CD4-positive, alpha-beta T cell treated with Interleukin-17A for 4 hours (primary cell): ENCODE results near the gene DGKI.

Source experiments
- DNase-seq: peaks from one replicate; pipeline ENCODE4 v3.0.0-alpha.2; 2020; ENCODE audit warnings: mixed read lengths

The DGKI gene

DNA sequence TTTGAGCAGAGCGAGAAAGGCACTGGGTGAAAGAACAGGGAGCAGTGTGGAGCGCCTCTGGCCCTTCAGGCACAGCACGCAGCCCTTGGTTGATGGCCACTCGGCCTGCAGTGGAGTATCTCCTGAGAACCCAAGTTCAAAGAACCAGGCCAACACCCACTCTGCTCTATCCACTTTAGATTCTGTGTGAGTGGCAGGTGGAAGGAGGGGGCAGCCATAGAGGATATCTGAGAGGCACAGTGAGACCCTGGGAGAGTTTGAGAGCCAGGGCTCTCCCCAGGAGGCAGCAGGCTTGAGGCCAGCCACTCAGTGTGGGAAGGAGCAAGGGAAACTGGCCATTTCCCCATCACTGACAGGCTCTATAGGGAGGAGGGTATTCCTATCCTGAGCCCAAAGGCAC is 450.7 kb downstream of the DGKI start:
- DNase-seq, result no peak

GRCh38 chr7:137395420-137395819 is 451.4 kb downstream of the DGKI start:
- no peak for DNase-seq

- DNase-seq, result no peak
These were observed 453.2 kb downstream of the DGKI start for GRCh38 chr7:137393570-137393969.

- DNase-seq, result no peak
These were observed 456.7 kb downstream of the DGKI start for GRCh38 chr7:137390076-137390475.

DNA sequence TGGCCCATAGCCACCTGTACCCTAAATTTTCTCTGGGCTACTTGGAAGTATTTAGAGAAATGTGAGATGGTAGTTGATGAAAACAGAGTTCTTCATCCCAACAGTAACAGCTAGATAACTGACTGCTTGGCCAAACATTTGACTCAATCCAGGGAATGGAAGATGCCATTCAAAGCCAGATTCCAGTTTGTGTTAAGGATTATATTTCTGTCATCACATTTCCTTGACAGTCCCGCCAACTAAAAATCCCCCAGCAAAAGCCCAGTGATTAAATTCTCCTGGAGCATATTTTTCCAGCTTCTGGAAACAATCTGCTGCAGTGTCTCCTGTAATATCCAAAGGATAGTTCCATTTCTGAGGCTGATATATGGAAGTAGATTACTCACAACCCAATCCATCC is 457.9 kb downstream of the DGKI start:
- DNase-seq, result no peak

DNA sequence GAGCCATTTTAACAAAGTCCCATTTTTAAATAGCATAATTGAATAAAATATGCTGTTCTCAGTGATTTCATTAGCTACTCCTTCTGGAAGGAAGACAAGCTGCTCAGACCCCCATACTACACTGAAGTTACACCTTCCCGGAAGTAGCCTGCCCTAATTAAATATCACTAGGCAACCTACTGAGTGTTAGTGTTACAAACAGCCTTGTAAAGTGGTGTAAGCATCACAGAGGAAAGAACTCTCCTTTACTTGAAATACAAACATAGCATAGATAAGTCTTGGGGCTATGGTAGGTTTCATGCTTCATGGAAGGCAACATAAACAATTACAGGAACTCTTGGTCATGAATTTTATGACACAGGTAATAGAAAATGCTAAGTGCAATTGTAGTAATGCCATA is 459.8 kb downstream of the DGKI start:
- DNase-seq, result no peak

DNA sequence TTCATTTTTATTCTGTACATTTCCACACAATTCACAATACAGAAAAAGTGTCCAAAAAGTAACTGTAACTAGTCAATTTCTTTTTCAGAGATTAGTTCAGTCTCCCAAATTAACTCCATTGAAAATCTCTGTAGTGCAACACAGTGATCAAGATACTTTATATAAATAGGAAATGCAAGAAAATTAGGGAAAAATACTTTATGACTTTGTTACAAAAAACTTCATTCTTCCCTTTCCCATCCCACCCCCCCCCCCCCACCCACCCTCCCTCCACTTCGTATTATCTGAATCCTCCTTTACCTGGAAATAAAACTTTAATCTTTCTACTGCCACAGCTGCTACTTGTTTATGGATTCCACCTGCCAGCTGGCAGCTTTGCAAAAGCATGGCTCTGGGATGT is 465.7 kb downstream of the DGKI start:
- DNase-seq, result no peak

GRCh38 chr7:137373507-137373906 is 473.3 kb downstream of the DGKI start:
- DNase-seq, result no peak

- no peak for DNase-seq
These were observed 475.2 kb downstream of the DGKI start for GRCh38 chr7:137371616-137372015.

- DNase-seq, result no peak
These were observed 479.8 kb downstream of the DGKI start for GRCh38 chr7:137366995-137367394.

DNA sequence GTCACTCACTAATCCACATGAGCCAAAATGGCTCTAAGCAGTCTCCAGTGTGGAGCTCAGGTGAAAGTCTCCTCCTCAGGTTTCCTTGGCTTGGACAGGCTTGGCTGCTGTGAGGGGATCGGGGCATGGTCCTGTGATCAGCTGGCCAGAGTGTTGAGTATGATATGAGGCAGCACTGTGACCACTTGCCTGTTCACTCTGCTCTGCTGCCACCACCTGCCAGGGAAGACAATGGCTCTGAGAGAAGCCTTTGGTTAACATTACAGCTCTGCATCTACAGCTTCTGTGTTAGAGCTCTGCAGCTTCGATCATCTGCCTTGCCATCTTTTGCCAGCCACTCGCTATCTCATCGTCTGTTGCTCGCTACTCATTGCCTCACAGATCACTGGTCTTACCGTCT is 483.1 kb downstream of the DGKI start:
- no peak for DNase-seq

DNA sequence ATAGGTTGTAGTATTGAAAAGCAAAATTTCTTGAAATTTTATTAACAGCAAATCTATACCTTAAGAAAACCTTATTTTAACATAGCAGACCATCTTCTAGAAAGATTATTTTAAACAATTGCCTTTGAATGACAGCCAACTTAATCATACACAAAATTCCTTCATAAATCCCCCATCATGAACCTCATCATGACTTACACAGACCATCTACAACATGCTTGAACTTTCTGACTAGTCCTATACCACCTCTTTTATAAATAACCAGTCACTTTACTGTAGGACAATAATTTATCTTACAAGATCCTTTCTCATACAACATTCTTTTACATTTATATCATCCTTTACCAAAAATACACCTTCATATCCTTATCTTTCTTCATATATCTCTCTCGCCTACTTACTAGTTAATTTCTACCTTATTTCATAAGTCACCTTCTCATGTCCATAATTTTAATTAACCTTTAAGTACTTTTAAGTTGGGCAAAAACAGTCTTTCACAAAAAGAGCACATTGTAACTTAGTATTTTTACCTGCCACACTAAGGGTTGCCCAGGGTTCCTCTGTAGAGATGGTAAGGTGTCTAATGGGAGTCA is 486.6 kb downstream of the DGKI start:
- no peak for DNase-seq

DNA sequence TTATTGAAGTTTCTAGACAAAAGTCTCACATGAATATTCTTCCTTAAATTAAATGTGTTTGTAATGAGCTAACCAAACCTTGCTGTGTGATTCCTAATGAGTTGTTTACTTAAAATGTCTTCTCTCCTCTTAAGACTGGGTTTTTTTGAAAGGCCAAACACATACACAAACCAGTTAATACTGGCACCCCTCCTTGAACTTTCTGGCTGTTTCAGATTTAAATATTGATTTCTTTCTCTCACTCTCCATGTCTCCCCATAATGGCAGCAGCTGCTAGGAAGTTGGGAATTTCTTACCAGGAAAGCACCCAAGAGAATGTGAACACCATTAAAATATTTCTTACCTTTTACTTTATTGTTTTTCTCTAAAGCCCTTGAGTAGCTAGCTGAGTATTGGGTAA is 491.8 kb downstream of the DGKI start:
- DNase-seq, result no peak

DNA sequence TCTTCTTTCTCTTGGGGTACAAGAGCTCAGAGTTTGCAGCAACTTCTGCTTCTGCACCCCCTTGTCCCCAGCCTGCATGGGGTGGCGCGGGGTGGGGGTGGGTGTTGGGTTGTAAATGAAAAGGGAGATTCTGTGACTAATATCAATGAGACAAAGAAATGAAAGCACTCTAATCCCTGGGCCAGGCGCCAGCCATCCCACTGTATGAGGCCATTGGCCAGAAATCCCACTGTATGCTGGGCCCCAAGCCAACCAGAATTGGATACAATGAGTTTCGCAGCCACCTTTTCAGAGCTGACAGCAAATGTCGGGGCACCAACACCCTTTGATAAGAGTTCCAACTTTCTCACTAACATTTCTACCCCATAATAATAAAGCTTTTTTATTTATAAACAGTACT is 492.4 kb downstream of the DGKI start:
- no peak for DNase-seq

- DNase-seq, result no peak
These were observed 494.8 kb downstream of the DGKI start for GRCh38 chr7:137351941-137352340.

GRCh38 chr7:137345799-137346449 is 500.9 kb downstream of the DGKI start:
- DNase-seq, result no peak

DNA sequence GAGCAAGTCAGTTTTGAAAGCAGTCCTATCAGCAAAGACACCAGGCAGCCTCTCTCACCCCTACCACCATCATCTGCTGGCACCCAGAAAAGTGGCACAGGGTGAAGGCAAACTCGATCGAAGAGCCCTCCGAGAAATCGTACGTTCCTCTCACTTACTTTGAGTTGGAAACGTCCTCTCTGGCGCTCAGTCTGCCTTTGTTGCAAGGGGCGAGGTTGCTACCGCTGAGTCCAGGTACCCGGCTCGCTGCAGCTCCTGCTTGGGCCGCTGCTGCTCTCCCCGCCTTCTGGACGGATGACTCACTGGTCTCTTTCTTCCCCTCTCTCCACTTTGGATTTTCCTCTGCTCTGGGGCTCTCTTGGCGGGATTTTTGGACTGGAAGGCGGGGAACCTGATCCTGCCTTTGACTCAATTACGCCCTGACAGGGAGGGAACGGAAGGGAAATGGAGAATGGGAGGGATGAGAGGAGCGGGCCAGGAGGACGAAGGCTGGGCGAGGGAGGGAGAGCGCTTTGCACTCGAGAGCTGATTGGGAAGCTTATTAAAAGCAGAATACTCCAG is 503.4 kb downstream of the DGKI start, which contains the start of gene PTN:
TSS of gene PTN (minus strand) at position 453 of the 561 bp plus-strand sequence. CDS start 88,760 bp downstream, outside the sequence.
- no peak for DNase-seq

GRCh38 chr7:137342828-137343261 is 503.9 kb downstream of the DGKI start:
- no peak for DNase-seq

DNA sequence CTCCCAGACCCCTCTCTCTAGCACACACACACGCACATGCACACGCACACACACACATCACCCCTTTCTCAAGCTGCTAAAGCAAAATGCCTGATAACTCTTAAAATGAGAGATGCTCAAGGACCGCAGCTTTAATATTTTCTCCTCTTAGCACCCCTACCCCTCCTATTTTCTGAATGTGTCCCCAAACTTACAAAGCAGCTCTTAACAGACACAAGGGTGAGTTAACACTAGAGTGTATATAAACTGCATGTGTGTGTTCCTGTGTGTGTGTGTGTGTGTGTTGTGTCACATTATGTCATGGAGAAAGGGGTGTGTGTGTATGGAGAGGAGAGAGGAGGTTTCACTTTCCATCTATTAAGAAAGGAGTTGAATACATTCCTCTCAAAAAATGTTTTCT is 504.5 kb downstream of the DGKI start:
- no peak for DNase-seq

- DNase-seq, result no peak
These were observed 508.9 kb downstream of the DGKI start for GRCh38 chr7:137337902-137338301.

DNA sequence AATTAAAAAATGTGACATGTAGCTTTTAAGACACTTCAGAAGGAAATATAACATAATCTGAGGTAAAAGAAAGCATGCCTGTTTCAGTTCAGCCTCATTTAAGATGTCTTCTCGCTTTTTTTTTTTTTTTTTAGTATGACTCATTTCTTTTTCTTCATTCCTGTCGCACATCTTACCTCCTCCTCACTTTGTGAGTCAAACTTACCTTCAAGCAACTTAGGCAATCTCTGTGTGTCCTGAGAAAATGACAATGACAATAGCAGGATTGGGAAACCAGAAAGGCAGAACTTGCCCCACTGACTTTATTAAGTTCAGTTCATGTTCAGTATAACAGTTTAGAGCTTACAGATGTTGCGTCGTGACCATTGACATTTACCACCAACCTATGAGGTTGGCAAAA is 511.0 kb downstream of the DGKI start:
- no peak for DNase-seq

GRCh38 chr7:137331378-137331777 is 515.4 kb downstream of the DGKI start:
- DNase-seq, result no peak
